Measurements from ENCODE around the gene ACTG1. TPM values are rescaled to one million over a fixed set of nuclear protein-coding genes. Genes with fewer than 3 reads are reported as not detected.

Gene ACTG1
- total RNA-seq, 2 experiments from 2014 or later: 1,296 to 1,318 TPM

DNA sequence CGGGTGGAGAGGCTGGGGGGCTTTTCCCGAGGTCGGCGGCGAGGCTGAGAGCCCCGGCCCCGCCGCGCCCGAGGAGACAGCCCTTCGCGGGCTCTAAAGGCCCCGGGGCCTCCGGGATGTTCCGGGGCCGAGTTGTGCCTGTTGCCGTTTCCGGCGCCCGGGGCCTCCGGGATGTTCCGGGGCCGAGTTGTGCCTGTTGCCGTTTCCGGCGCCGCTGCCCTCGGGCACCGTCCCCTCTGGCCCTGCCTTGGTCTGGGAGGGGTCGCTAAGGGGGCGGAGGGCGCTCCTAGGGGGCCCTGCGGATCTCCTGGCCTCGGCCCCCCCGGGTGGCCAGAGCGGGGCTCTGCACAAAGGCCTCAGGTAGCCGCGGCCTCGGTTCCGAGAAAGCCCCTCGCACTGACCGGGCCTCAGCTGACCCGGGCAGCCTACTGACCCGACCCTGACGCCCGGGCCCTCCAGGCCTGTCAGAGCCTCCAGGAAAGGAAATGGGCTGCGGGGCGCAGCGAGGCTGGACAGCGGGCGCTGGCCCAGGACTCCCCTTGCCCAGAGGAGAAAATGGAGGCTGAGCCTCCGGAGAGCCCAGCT lies 24.2 kb downstream of the ACTG1 start:
- Histone ChIP-seq H3K27ac (ENCODE audit: low read depth in 1 of 2, low read length in 2 of 2) (no peak overlapping the region), H3K9me3 (ENCODE audit: control insufficient read depth in 1 of 2, insufficient read depth in 1 of 2, low read length in 2 of 2) (no peaks in the 10 kb centered on the region), H3K36me3 (ENCODE audit: insufficient read depth, low read length) (no peaks in the 10 kb centered on the region), H3K4me3 (ENCODE audit: low read length) (peak overlapping the region; percentile 44), H3K4me1 (ENCODE audit: insufficient read depth, low read length) (peaks cover 34% of the 10 kb centered on the region), H3K27me3 (ENCODE audit: control insufficient read depth in 1 of 2, insufficient read depth in 2 of 2, low read length in 2 of 2) (peaks cover 6 to 7% of the 10 kb centered on the region in 2 experiments)
- POLR2A ChIA-PET: interaction anchor here (1.5 to 3.0 kb wide), 4 partner anchors 19 to 24 kb away, joined by 5 to 8 read pairs (median 6); partner anchors contain the start of gene ACTG1
- Mint-ChIP-seq H3K27ac (no peak overlapping the region), H3K4me3 (no peak overlapping the region), H3K36me3 (ENCODE audit: low read depth) (no peaks in the 10 kb centered on the region), H3K9me3 (no peaks in the 10 kb centered on the region), H3K4me1 (ENCODE audit: low read depth) (peaks cover 7% of the 10 kb centered on the region), H3K27me3 (peaks cover 5% of the 10 kb centered on the region)
- ATAC-seq (ENCODE audit: poor library complexity) (peak; percentile 3), DNase-seq (peak in 1 of 14 experiments; percentile 18)
- intact Hi-C loops (cut with DNase I, micrococcal nuclease): loop anchor here (2.0 to 10.0 kb wide), 4 partner anchors 24 to 1344 kb away; partner anchors contain the start of genes ACTG1 (in 1 of the 2), CHMP6 (in 1 of the 2) and EIF4A3 (in 1 of the 2)
- TF ChIP-seq CTCF (IDR thresholded peaks at IDR 0.05): no peak
- CTCF ChIA-PET: interaction anchor here (1.1 kb wide), 1 partner anchor 17 kb away, joined by 3 read pairs; no protein-coding TSS in a partner anchor

- CTCF ChIA-PET: no interaction called here
- no peaks in the 10 kb centered on the region for H3K9me3 Mint-ChIP-seq
- peak overlapping the region; percentile 45 for H3K4me3 Mint-ChIP-seq
- intact Hi-C loops (cut with DNase I, micrococcal nuclease): loop anchor here (2.0 to 10.0 kb wide), 4 partner anchors 25 to 1343 kb away; partner anchors contain the start of genes ACTG1 (in 1 of the 2), CHMP6 (in 1 of the 2) and EIF4A3 (in 1 of the 2)
- H3K27ac ChIP-seq (ENCODE audit: low read depth in 1 of 2, low read length in 2 of 2): no peak overlapping the region
- H3K4me1 Mint-ChIP-seq (ENCODE audit: low read depth): peaks cover 7% of the 10 kb centered on the region
- peaks cover 7% of the 10 kb centered on the region for H3K27me3 Mint-ChIP-seq
- peaks cover 39% of the 10 kb centered on the region for H3K4me1 ChIP-seq (ENCODE audit: insufficient read depth, low read length)
- DNase-seq: peak; percentile 57 to 91 (median 78)
- POLR2A ChIA-PET: interaction anchor here (0.6 to 3.0 kb wide), 3 partner anchors 21 to 25 kb away, joined by 5 to 8 read pairs (median 8); partner anchors contain the start of gene ACTG1
- peaks cover 12% of the 10 kb centered on the region in 2 experiments for H3K27me3 ChIP-seq (ENCODE audit: control insufficient read depth in 1 of 2, insufficient read depth in 2 of 2, low read length in 2 of 2)
- H3K4me3 ChIP-seq (ENCODE audit: low read length): peak overlapping the region; percentile 44
- ATAC-seq (ENCODE audit: poor library complexity): peak; percentile 83
- H3K9me3 ChIP-seq (ENCODE audit: control insufficient read depth in 1 of 2, insufficient read depth in 1 of 2, low read length in 2 of 2): no peaks in the 10 kb centered on the region
- no peak for TF ChIP-seq CTCF (IDR thresholded peaks at IDR 0.05)
- H3K27ac Mint-ChIP-seq: no peak overlapping the region
- no peaks in the 10 kb centered on the region for H3K36me3 ChIP-seq (ENCODE audit: insufficient read depth, low read length)
- no peaks in the 10 kb centered on the region for H3K36me3 Mint-ChIP-seq (ENCODE audit: low read depth)
These were observed 24.9 kb downstream of the ACTG1 start for GRCh38 chr17:81487487-81488275.

DNA sequence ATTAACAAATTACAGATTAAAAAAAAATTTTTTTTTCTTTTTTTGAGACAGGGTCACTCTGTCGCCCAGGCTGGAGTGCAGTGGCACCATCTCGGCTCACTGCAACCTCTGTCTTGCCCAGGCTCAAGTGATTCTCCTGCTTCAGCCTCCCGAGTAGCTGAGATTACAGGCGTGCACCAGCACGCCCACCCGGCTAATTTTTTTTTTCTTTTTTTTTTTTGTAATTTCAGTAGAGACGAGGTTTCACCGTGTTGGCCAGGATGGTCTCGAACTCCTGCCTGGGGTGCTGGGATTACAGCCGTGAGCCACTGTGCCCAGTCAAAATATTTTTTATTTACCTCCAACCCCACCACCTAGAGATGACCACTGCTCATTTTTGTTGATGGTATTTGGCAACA lies 25.5 kb downstream of the ACTG1 start:
- Mint-ChIP-seq H3K9me3 (no peaks in the 10 kb centered on the region), H3K27ac (no peak overlapping the region), H3K36me3 (ENCODE audit: low read depth) (no peaks in the 10 kb centered on the region), H3K4me3 (peak overlapping the region; percentile 45), H3K27me3 (peaks cover 12% of the 10 kb centered on the region), H3K4me1 (ENCODE audit: low read depth) (peaks cover 7% of the 10 kb centered on the region)
- Histone ChIP-seq H3K4me3 (ENCODE audit: low read length) (no peak overlapping the region), H3K9me3 (ENCODE audit: control insufficient read depth in 1 of 2, insufficient read depth in 1 of 2, low read length in 2 of 2) (no peaks in the 10 kb centered on the region), H3K36me3 (ENCODE audit: insufficient read depth, low read length) (no peaks in the 10 kb centered on the region), H3K27me3 (ENCODE audit: control insufficient read depth in 1 of 2, insufficient read depth in 2 of 2, low read length in 2 of 2) (peaks cover 18% of the 10 kb centered on the region in 2 experiments), H3K27ac (ENCODE audit: low read depth in 1 of 2, low read length in 2 of 2) (no peak overlapping the region), H3K4me1 (ENCODE audit: insufficient read depth, low read length) (peaks cover 42% of the 10 kb centered on the region)
- ChIA-PET POLR2A (interaction anchor here (0.6 to 3.0 kb wide), 2 partner anchors 22 to 26 kb away, joined by 5 to 8 read pairs; partner anchors contain the start of gene ACTG1), CTCF (no interaction called here)
- ATAC-seq (ENCODE audit: poor library complexity): no peak
- no peak for TF ChIP-seq CTCF (IDR thresholded peaks at IDR 0.05)
- intact Hi-C loops (cut with DNase I, micrococcal nuclease): loop anchor here (10.0 kb wide), 3 partner anchors 462 to 1342 kb away; partner anchors contain the start of genes CHMP6 (in 1 of the 2) and EIF4A3 (in 1 of the 2)
- no peak for DNase-seq

All from CD4-positive, alpha-beta T cell (primary cell).